Stimulated activated memory B cell treated with anti-CD40 and anti-IgM and Interleukin-4, amounts not matched to agents 10 μg/mL and 1 μg/mL and 100 μg/mL, for 72 hours (primary cell): ENCODE results near the gene XK.

Source experiments
- ATAC-seq: fragments of 150-1000 bp; cut with Tn5 transposase; 2 replicates; pipeline ENCODE4 v1.10.0; 2021
- H3K27ac Mint-ChIP-seq: one replicate; pipeline ENCODE4 v1.8.0; 2022; ENCODE audit warnings: mild to moderate bottlenecking, mixed read lengths
- H3K27me3 Mint-ChIP-seq: one replicate; pipeline ENCODE4 v1.8.0; 2022; ENCODE audit warnings: mixed read lengths
- H3K36me3 Mint-ChIP-seq: one replicate; pipeline ENCODE4 v1.8.0; 2022; ENCODE audit warnings: mixed read lengths
- H3K4me1 Mint-ChIP-seq: one replicate; pipeline ENCODE4 v1.8.0; 2022; ENCODE audit warnings: mixed read lengths
- H3K4me3 Mint-ChIP-seq: one replicate; pipeline ENCODE4 v1.8.0; 2022; ENCODE audit warnings: mild to moderate bottlenecking, moderate library complexity, mixed read lengths
- H3K9me3 Mint-ChIP-seq: one replicate; pipeline ENCODE4 v1.8.0; 2022; ENCODE audit warnings: mixed read lengths

XK gene

GRCh38 chrX:37701588-37701987, 16.0 kb downstream of the XK start:
- Mint-ChIP-seq H3K4me1 (no peaks in the 10 kb centered on the region), H3K27me3 (no peaks in the 10 kb centered on the region), H3K36me3 (no peaks in the 10 kb centered on the region), H3K9me3 (no peaks in the 10 kb centered on the region), H3K27ac (no peak overlapping the region), H3K4me3 (no peak overlapping the region)
- ATAC-seq: no peak

- Mint-ChIP-seq H3K36me3 (no peaks in the 10 kb centered on the region), H3K4me1 (no peaks in the 10 kb centered on the region), H3K4me3 (no peak overlapping the region), H3K9me3 (no peaks in the 10 kb centered on the region), H3K27me3 (peaks cover 8% of the 10 kb centered on the region), H3K27ac (no peak overlapping the region)
- ATAC-seq: no peak
Observed at GRCh38 chrX:37711991-37712390, 26.4 kb downstream of the XK start.

- Mint-ChIP-seq H3K36me3 (no peaks in the 10 kb centered on the region), H3K4me3 (no peak overlapping the region), H3K4me1 (no peaks in the 10 kb centered on the region), H3K27ac (no peak overlapping the region), H3K27me3 (peaks cover 8% of the 10 kb centered on the region), H3K9me3 (no peaks in the 10 kb centered on the region)
- peak; percentile 62 for ATAC-seq
Observed at GRCh38 chrX:37712458-37712857, 26.9 kb downstream of the XK start.

GRCh38 chrX:37714479-37714878, 28.9 kb downstream of the XK start:
- H3K27ac Mint-ChIP-seq: no peak overlapping the region
- ATAC-seq: no peak
- H3K9me3 Mint-ChIP-seq: peaks cover 5% of the 10 kb centered on the region
- no peaks in the 10 kb centered on the region for H3K4me1 Mint-ChIP-seq
- H3K27me3 Mint-ChIP-seq: peaks cover 8% of the 10 kb centered on the region
- no peak overlapping the region for H3K4me3 Mint-ChIP-seq
- peaks cover 4% of the 10 kb centered on the region for H3K36me3 Mint-ChIP-seq

GRCh38 chrX:37716602-37717001, 31.0 kb downstream of the XK start:
- no peak for ATAC-seq
- Mint-ChIP-seq H3K36me3 (peaks cover 5% of the 10 kb centered on the region), H3K4me3 (no peak overlapping the region), H3K27ac (no peak overlapping the region), H3K4me1 (no peaks in the 10 kb centered on the region), H3K9me3 (peaks cover 5% of the 10 kb centered on the region), H3K27me3 (peaks cover 8% of the 10 kb centered on the region)

GRCh38 chrX:37717708-37718107, 32.1 kb downstream of the XK start:
- peaks cover 15% of the 10 kb centered on the region for H3K27me3 Mint-ChIP-seq

GRCh38 chrX:37722595-37722994, 37.0 kb downstream of the XK start:
- H3K4me1 Mint-ChIP-seq: no peaks in the 10 kb centered on the region
- no peak overlapping the region for H3K4me3 Mint-ChIP-seq
- H3K36me3 Mint-ChIP-seq: peaks cover 5% of the 10 kb centered on the region
- H3K9me3 Mint-ChIP-seq: peaks cover 5% of the 10 kb centered on the region
- no peak overlapping the region for H3K27ac Mint-ChIP-seq
- no peak for ATAC-seq
- peaks cover 8% of the 10 kb centered on the region for H3K27me3 Mint-ChIP-seq

More at GRCh38 chrX:37717708-37718107, 32.1 kb downstream of the XK start:
- H3K36me3 Mint-ChIP-seq: peaks cover 5% of the 10 kb centered on the region
- peaks cover 5% of the 10 kb centered on the region for H3K9me3 Mint-ChIP-seq
- no peak overlapping the region for H3K27ac Mint-ChIP-seq
- H3K4me3 Mint-ChIP-seq: no peak overlapping the region
- no peaks in the 10 kb centered on the region for H3K4me1 Mint-ChIP-seq
- ATAC-seq: no peak

GRCh38 chrX:37726346-37726745, 40.8 kb downstream of the XK start:
- H3K9me3 Mint-ChIP-seq: no peaks in the 10 kb centered on the region
- no peak overlapping the region for H3K27ac Mint-ChIP-seq
- no peaks in the 10 kb centered on the region for H3K4me1 Mint-ChIP-seq
- no peak for ATAC-seq
- peaks cover 8% of the 10 kb centered on the region for H3K27me3 Mint-ChIP-seq
- no peaks in the 10 kb centered on the region for H3K36me3 Mint-ChIP-seq
- no peak overlapping the region for H3K4me3 Mint-ChIP-seq

- peak; percentile 83 for ATAC-seq
- Mint-ChIP-seq H3K4me3 (peak overlapping the region; percentile 25), H3K27ac (peak overlapping the region; percentile 92), H3K36me3 (no peaks in the 10 kb centered on the region), H3K9me3 (no peaks in the 10 kb centered on the region), H3K4me1 (peaks cover 26% of the 10 kb centered on the region), H3K27me3 (no peaks in the 10 kb centered on the region)
Observed at GRCh38 chrX:37745354-37745753, 59.8 kb downstream of the XK start.

- H3K4me1 Mint-ChIP-seq: peaks cover 26% of the 10 kb centered on the region
- ATAC-seq: peak; percentile 72
- peak overlapping the region; percentile 25 for H3K4me3 Mint-ChIP-seq
- no peaks in the 10 kb centered on the region for H3K36me3 Mint-ChIP-seq
- H3K27me3 Mint-ChIP-seq: no peaks in the 10 kb centered on the region
- no peaks in the 10 kb centered on the region for H3K9me3 Mint-ChIP-seq
- H3K27ac Mint-ChIP-seq: peak overlapping the region; percentile 92
Observed at GRCh38 chrX:37745835-37746217, 60.2 kb downstream of the XK start.

- Mint-ChIP-seq H3K4me1 (peaks cover 28% of the 10 kb centered on the region), H3K27ac (peak overlapping the region; percentile 92), H3K4me3 (peak overlapping the region; percentile 6)
Observed at GRCh38 chrX:37746218-37746941, 60.8 kb downstream of the XK start.

GRCh38 chrX:37746951-37747350, 61.4 kb downstream of the XK start:
- Mint-ChIP-seq H3K9me3 (no peaks in the 10 kb centered on the region), H3K36me3 (no peaks in the 10 kb centered on the region), H3K4me1 (peaks cover 32% of the 10 kb centered on the region), H3K4me3 (peak overlapping the region; percentile 6), H3K27ac (peak overlapping the region; percentile 92), H3K27me3 (no peaks in the 10 kb centered on the region)
- no peak for ATAC-seq

More at GRCh38 chrX:37746218-37746941, 60.8 kb downstream of the XK start:
- Mint-ChIP-seq H3K36me3 (no peaks in the 10 kb centered on the region), H3K9me3 (no peaks in the 10 kb centered on the region), H3K27me3 (no peaks in the 10 kb centered on the region)
- ATAC-seq: peak; percentile 92

GRCh38 chrX:37752281-37752680, 66.7 kb downstream of the XK start:
- Mint-ChIP-seq H3K27me3 (no peaks in the 10 kb centered on the region), H3K4me1 (peaks cover 24% of the 10 kb centered on the region), H3K4me3 (no peak overlapping the region), H3K27ac (no peak overlapping the region), H3K9me3 (no peaks in the 10 kb centered on the region), H3K36me3 (no peaks in the 10 kb centered on the region)
- no peak for ATAC-seq

- H3K4me1 Mint-ChIP-seq: peaks cover 30% of the 10 kb centered on the region
- no peak overlapping the region for H3K27ac Mint-ChIP-seq
- no peaks in the 10 kb centered on the region for H3K9me3 Mint-ChIP-seq
- no peak for ATAC-seq
- H3K27me3 Mint-ChIP-seq: no peaks in the 10 kb centered on the region
- no peak overlapping the region for H3K4me3 Mint-ChIP-seq
- no peaks in the 10 kb centered on the region for H3K36me3 Mint-ChIP-seq
Observed at GRCh38 chrX:37752936-37753335, 67.3 kb downstream of the XK start.

GRCh38 chrX:37753384-37753783, 67.8 kb downstream of the XK start:
- peak; percentile 51 for ATAC-seq
- H3K4me3 Mint-ChIP-seq: no peak overlapping the region
- no peaks in the 10 kb centered on the region for H3K27me3 Mint-ChIP-seq
- no peaks in the 10 kb centered on the region for H3K9me3 Mint-ChIP-seq
- no peaks in the 10 kb centered on the region for H3K36me3 Mint-ChIP-seq
- peaks cover 30% of the 10 kb centered on the region for H3K4me1 Mint-ChIP-seq
- no peak overlapping the region for H3K27ac Mint-ChIP-seq

- Mint-ChIP-seq H3K27ac (no peak overlapping the region), H3K27me3 (no peaks in the 10 kb centered on the region), H3K9me3 (no peaks in the 10 kb centered on the region), H3K4me1 (peaks cover 30% of the 10 kb centered on the region), H3K4me3 (no peak overlapping the region), H3K36me3 (no peaks in the 10 kb centered on the region)
- ATAC-seq: peak; percentile 45
Observed at GRCh38 chrX:37754516-37754915, 68.9 kb downstream of the XK start.
